GM23338 (cell line): ENCODE measurements around the gene SLC35A5. TPM values are rescaled to one million over a fixed set of nuclear protein-coding genes. Genes with fewer than 3 reads are reported as not detected.

Experiments used
- ATAC-seq: fragments of 200-7000 bp; cut with Tn5 transposase; 3 replicates; pipeline ENCODE4 v1.9.1; 2020
- DNase-seq: peaks from one replicate; pipeline ENCODE4 v3.0.0-alpha.2; 2015; ENCODE audit warnings: low spot score
- H2AFZ ChIP-seq: fragments of 200-600 bp; sonication (generic); 2 replicates; pipeline ENCODE4 v1.8.0; 2016; ENCODE audit warnings: antibody characterized with exemption, mild to moderate bottlenecking, moderate library complexity
- H3F3A ChIP-seq: fragments of 200-600 bp; sonication (generic); replicated peaks from 2 replicates; pipeline ENCODE4 v1.8.0; 2017; ENCODE audit warnings: antibody characterized with exemption, mixed run types, low read depth
- H3K27ac ChIP-seq: fragments of 200-600 bp; sonication (generic); 2 replicates; pipeline ENCODE4 v1.6.1; 2016; ENCODE audit warnings: low read depth
- H3K27me3 ChIP-seq: fragments of 200-600 bp; sonication (generic); 2 replicates; pipeline ENCODE4 v1.8.0; 2016; ENCODE audit warnings: mild to moderate bottlenecking, mixed run types, moderate library complexity; ENCODE audit not compliant: insufficient read depth
- H3K36me3 ChIP-seq: fragments of 200-600 bp; sonication (generic); 2 replicates; pipeline ENCODE4 v1.8.0; 2016; ENCODE audit warnings: mild to moderate bottlenecking; ENCODE audit not compliant: insufficient read depth
- H3K4me1 ChIP-seq: fragments of 200-600 bp; sonication (generic); 2 replicates; pipeline ENCODE4 v1.8.0; 2016; ENCODE audit warnings: mild to moderate bottlenecking, moderate library complexity; ENCODE audit not compliant: insufficient read depth
- H3K4me2 ChIP-seq: fragments of 200-600 bp; sonication (generic); 2 replicates; pipeline ENCODE4 v1.7.1; 2017; ENCODE audit warnings: mixed run types
- H3K4me3 ChIP-seq: fragments of 200-600 bp; sonication (generic); 2 replicates; pipeline ENCODE4 v1.6.1; 2016; ENCODE audit warnings: mixed run types
- H3K79me2 ChIP-seq: fragments of 200-600 bp; sonication (generic); replicated peaks from 2 replicates; pipeline ENCODE4 v1.8.0; 2017; ENCODE audit warnings: mild to moderate bottlenecking; ENCODE audit not compliant: insufficient read depth
- H3K9me2 ChIP-seq: fragments of 200-600 bp; sonication (generic); 2 replicates; pipeline ENCODE4 v1.8.0; 2017; ENCODE audit not compliant: insufficient read depth
- H4K20me1 ChIP-seq: fragments of 200-600 bp; sonication (generic); replicated peaks from 2 replicates; pipeline ENCODE4 v1.8.0; 2017; ENCODE audit warnings: mild to moderate bottlenecking; ENCODE audit not compliant: insufficient read depth
- H3K27ac Mint-ChIP-seq: 2 replicates; pipeline ENCODE4 v1.8.0; 2020; ENCODE audit warnings: inconsistent platforms, mild to moderate bottlenecking, moderate library complexity, mixed read lengths
- H3K27me3 Mint-ChIP-seq: 3 replicates; pipeline ENCODE4 v1.8.0; 2022; ENCODE audit warnings: low read depth, mild to moderate bottlenecking, moderate library complexity, mixed read lengths, inconsistent platforms; ENCODE audit not compliant: insufficient read depth, poor library complexity
- H3K36me3 Mint-ChIP-seq: 3 replicates; pipeline ENCODE4 v1.8.0; 2021; ENCODE audit warnings: low read depth, mild to moderate bottlenecking, inconsistent platforms, moderate library complexity, mixed read lengths
- H3K4me1 Mint-ChIP-seq: 3 replicates; pipeline ENCODE4 v1.8.0; 2020; ENCODE audit warnings: mild to moderate bottlenecking, inconsistent platforms, mixed read lengths
- H3K4me3 Mint-ChIP-seq: 3 replicates; pipeline ENCODE4 v1.8.0; 2021; ENCODE audit warnings: moderate library complexity, mild to moderate bottlenecking, inconsistent platforms, mixed read lengths
- H3K9me3 Mint-ChIP-seq: 3 replicates; pipeline ENCODE4 v1.8.0; 2020; ENCODE audit warnings: moderate library complexity, mild to moderate bottlenecking, inconsistent platforms, mixed read lengths
- CREB1 ChIP-seq: fragments of 250-450 bp; sonication (Bioruptor Pico); IDR thresholded peaks from 2 replicates; pipeline ENCODE4 v1.5.0; 2020; ENCODE audit warnings: low read depth, mild to moderate bottlenecking, moderate library complexity
- ETS1 ChIP-seq: IDR thresholded peaks from 2 replicates; pipeline ENCODE4 v1.6.1; 2016; ENCODE audit warnings: antibody characterized with exemption
- EZH2phosphoT487 ChIP-seq: fragments of 200-600 bp; sonication (generic); IDR thresholded peaks from one replicate; pipeline ENCODE4 v1.8.1; 2018; ENCODE audit warnings: antibody characterized with exemption; ENCODE audit not compliant: unreplicated experiment
- JUNB ChIP-seq: IDR thresholded peaks from one replicate; pipeline ENCODE4 v1.6.1; 2016; ENCODE audit warnings: antibody characterized with exemption; ENCODE audit not compliant: unreplicated experiment
- NANOG ChIP-seq: IDR thresholded peaks from 2 replicates; pipeline ENCODE4 v1.6.1; 2016; ENCODE audit warnings: antibody characterized with exemption, borderline replicate concordance
- POLR2AphosphoS5 ChIP-seq: IDR thresholded peaks from 2 replicates; pipeline ENCODE4 v1.6.1; 2016; ENCODE audit warnings: antibody characterized with exemption, low read depth
- REST ChIP-seq: IDR thresholded peaks from one replicate; pipeline ENCODE4 v1.6.1; 2018; ENCODE audit warnings: antibody characterized with exemption; ENCODE audit not compliant: unreplicated experiment
- ZNF331 ChIP-seq: fragments of 250-450 bp; sonication (Bioruptor Pico); IDR thresholded peaks from 2 replicates; pipeline ENCODE4 v1.5.0; 2020; ENCODE audit warnings: low read depth, mild to moderate bottlenecking, moderate library complexity
- ZNF462 ChIP-seq: fragments of 250-450 bp; sonication (Bioruptor Pico); IDR thresholded peaks from 2 replicates; pipeline ENCODE4 v1.5.0; 2020; ENCODE audit warnings: mild to moderate bottlenecking, moderate library complexity
- polyA plus RNA-seq: library from polyadenylated mRNA; unstranded; fragments of >200 nt; fragmentation: Nextera tagmentation; extraction: Ambion mirVana; gene quantifications from 2 replicates; pipeline ENCODE4 v1.2.1, GENCODE V29; 2016
- total RNA-seq: library from RNA; depleted of rRNA; stranded (reverse); fragments of >200 nt; shearing (Covaris generic); gene quantifications from 2 replicates; pipeline ENCODE4 v1.2.3, GENCODE V29; 2014

Gene SLC35A5
- total and polyA plus RNA-seq, 2 experiments from 2014 or later: 19.9 to 40.4 TPM

- TF ChIP-seq ZNF462: no peak
- no peak for TF ChIP-seq REST
Measured at GRCh38 chr3:112569265-112569664, 7.4 kb downstream of the SLC35A5 start (continued).

GRCh38 chr3:112572701-112573100 is 10.9 kb downstream of the SLC35A5 start:
- H3K9me2 ChIP-seq: no peaks in the 10 kb centered on the region
- ATAC-seq: no peak
- H2AFZ ChIP-seq: no peak overlapping the region
- H3K9me3 Mint-ChIP-seq: no peaks in the 10 kb centered on the region; the same call in 2 of the 3 replicates
- no peak overlapping the region for H3K4me3 ChIP-seq
- peaks cover 26% of the 10 kb centered on the region for H3K36me3 Mint-ChIP-seq
- H3K4me3 Mint-ChIP-seq: no peak overlapping the region
- H3K4me2 ChIP-seq: no peak overlapping the region
- H4K20me1 ChIP-seq: no peaks in the 10 kb centered on the region
- no peak overlapping the region for H3K27ac ChIP-seq
- H3K27me3 Mint-ChIP-seq: no peaks in the 10 kb centered on the region
- H3K27ac Mint-ChIP-seq: no peak overlapping the region
- DNase-seq: no peak
- no peaks in the 10 kb centered on the region for H3K4me1 Mint-ChIP-seq
- H3K27me3 ChIP-seq: no peaks in the 10 kb centered on the region
- no peaks in the 10 kb centered on the region for H3K4me1 ChIP-seq
- peaks cover 15% of the 10 kb centered on the region; the same call in 1 of the 2 replicates for H3K36me3 ChIP-seq
- no peaks in the 10 kb centered on the region for H3F3A ChIP-seq
- H3K79me2 ChIP-seq: no peaks in the 10 kb centered on the region
- TF ChIP-seq POLR2AphosphoS5 (no peak), CREB1 (CRISPR knock-in tag) (no peak), ETS1 (no peak), JUNB (no peak), ZNF331 (CRISPR knock-in tag) (no peak), EZH2phosphoT487 (no peak), NANOG (no peak)
